ENCODE data around the gene PHF19.

Gene PHF19

DNA sequence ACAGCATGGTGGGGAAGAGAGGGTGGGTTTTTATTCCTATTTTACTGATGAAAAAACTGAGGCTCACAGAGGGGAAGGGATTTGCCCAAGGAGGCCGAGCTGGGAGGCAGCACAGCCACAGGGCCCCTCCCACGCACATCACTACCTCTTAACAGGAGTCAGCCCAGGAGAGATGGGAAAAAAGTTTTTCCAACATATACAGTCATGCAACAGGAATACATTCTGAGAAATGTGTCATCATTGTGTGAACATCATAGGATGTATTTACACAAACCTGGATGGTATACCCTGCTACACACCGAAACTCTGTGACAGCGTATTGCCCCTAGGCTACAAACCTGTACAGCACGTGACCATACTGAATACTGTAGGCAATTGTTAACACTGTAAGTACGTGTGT is 38.0 kb upstream of the PHF19 start:
- peak; percentile 26 for DNase-seq (ENCODE audit: low read depth)

DNA sequence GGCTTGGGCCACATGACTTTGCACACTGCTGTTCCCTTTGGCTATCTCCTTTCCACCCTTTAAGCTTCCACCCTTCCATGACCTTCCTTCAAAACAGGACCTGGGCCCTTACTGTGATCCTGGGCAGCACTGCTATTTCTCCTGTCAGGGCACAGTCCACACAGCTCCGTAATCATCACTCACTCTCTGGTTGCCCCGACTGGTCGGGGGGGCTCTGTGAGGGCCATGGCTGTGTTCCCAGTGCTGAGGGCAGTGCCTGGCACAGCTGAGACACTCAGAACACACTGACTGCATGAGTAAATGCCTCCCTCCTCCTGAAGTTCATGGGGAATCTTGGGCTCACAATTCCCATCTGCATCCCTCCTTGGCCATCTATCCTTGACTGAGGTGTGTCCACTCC is 37.4 kb upstream of the PHF19 start:
- DNase-seq (ENCODE audit: low read depth): no peak
- no peak overlapping the region for H3K4me3 ChIP-seq (ENCODE audit: low read depth, low read length)

More for the DNA sequence above, 38.0 kb upstream of the PHF19 start:
- no peak overlapping the region for H3K4me3 ChIP-seq (ENCODE audit: low read depth, low read length)

DNA sequence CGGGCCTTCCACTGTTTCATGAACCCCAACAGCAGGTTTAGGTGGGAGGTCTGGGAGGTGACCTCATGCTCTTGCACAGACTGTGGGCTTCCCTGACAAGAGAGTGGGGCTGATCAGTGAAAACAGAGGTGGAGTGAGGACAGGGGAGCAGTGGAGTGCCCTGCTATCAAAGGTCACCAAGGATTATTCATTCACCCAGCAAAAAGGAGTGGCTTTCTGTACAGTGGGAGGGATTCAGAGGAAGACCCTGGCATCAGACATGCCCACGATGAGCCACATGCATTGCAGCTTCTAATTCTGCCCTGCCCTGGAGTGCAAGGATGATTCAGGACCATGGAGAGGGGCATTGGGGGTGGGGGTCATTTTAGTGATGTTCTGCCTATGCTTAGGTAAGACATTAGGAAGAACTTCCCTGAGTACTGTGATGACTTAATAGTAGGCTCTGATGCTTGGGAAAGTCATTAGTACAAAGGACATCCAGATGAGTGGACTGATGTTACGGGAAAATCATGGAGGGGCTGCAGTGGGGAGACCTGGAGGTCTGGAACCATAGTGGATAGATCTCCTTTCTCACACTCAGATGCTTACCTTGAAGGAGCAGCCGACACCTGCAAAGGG is 36.8 kb upstream of the PHF19 start:
- no peak overlapping the region for H3K4me3 ChIP-seq (ENCODE audit: low read depth, low read length)
- no peak for DNase-seq (ENCODE audit: low read depth)

DNA sequence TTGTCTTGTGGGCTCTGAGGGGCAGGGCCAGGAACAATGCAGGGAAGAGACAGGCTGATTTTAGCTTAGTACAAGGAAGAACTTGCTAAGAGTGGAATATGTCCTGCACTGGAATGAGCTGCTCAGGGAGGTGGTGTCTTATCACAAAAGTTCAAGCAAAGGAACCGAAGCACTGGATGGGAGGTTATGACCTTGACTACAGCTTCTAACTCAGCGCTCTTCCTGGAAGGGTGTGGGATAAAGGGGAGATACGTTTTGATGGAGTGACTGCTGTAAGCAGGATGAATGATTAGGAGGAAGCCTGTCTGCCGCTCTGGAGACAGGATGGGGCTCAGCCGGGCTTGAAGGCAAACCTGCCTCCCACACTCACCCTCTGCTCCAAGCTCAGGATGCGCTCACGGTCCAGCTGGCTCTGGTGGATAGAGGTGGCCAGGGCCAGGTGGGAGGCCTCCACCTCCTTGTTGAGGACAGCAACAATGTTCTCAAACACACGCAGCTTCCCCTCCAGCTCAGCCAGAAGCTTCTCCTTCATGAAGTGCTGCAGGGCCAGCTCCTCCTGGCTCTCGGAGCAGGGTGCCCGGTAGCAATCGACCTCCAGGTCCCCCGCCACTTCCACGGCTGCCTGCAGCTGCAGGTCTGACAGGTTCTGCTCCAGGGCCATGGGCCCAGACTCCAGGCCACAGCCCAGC is 36.1 kb upstream of the PHF19 start:
- no peak for DNase-seq (ENCODE audit: low read depth)
- H3K4me3 ChIP-seq (ENCODE audit: low read depth, low read length): no peak overlapping the region

DNA sequence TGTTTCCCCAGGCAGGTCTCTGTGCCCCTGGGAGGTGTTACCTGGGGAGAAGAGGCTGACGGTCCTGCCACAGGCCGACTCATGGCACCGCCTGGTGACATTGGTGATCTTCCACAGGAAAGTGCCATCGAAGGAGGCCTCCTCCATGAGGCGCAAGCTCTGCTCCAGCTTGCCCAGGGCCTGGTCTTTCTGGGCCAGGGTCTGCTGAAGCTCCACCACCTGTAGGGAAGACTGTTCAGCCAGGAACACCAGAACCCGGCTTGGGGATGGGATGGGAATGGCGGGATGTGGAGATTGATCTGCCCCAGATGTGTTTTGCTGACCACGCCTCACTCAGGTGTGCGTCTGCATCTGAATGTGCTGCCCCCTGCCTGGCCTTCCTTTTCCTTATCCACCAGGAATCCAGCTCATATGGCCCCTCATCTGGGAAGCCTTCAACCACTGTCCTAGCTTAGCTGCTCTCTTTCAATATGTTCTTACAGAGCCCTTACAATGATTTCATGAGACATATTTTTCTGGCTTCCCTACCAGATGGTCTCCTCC is 34.4 kb upstream of the PHF19 start:
- no peak for DNase-seq (ENCODE audit: low read depth)
- H3K4me3 ChIP-seq (ENCODE audit: low read depth, low read length): no peak overlapping the region

DNA sequence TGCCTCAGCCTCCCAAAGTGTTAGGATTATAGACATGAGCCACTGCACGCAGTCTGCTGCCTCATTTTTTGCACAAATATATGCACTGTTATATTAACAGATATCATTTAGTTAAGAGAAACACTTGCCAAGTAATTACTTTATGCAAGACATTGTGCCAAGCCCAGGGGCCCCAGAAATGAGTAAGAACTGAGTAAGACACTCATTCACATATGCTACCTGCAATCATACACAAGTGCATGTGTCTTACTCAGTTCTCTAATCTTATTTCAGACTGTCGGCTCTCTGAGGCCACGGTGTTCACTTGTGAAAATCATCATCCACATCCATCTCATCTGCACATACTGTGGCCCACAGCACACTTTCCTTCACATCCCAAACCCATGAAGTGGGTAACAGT is 33.7 kb upstream of the PHF19 start:
- no peak for DNase-seq (ENCODE audit: low read depth)
- no peak overlapping the region for H3K4me3 ChIP-seq (ENCODE audit: low read depth, low read length)

DNA sequence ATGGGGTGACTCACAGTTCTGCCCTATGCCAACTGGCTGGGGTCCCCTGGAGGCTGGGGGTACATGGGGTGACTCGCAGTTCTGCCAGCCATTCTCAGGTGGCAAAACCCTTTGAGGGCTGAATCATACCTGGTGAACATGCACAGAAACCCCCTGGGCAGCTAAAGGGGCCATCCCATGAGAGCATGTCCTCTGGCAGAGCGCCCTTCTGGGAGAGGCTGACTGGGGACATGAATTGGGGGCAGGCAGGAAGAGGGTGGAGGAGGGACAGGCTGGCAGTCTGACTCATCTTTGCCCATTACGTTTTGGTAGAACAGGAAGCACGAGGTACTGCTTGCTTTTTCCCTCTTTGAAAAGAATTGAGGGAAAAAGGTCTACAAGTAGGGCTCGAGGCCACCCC is 32.9 kb upstream of the PHF19 start:
- no peak for DNase-seq (ENCODE audit: low read depth)

DNA sequence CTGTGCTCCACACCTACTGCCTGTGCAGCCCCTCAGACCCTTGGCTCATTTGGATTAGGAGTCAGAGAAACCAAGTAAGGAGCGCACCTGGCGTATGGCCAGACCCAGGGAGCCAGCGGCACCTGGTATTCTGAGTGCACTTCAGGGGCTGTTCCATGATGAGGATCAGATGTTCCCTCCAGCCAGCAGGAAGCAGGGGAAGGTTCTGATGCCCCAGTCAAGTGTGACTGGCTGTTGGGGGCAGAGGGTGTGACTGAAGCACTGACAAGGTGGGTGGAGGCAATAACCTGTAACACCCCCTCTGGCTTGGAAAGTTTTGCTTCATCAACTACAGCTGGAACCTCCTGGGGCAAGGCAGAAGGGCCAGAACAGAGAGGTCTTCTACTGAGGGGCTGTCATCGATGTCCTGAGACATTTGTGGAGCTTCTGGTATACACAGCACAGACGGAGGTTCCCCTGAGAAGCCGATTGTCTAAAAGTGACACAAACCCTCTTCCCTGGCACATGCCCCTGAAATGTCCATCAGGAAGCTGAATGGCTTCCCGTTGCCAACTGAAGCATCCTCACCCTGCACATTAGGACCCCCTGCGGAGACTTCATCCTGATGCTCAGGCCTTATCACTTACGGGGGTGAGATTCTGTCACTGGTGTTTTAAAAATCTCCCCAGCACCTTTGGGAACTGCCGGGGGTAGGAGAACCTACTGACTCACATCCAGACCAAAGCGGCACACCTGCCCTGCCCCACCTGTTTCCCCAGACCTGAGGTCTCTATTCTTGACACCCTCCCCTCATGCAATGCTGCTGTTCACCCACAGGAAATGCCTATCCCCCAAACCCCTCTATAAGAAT is 28.6 kb upstream of the PHF19 start:
- no peak overlapping the region for H3K4me3 ChIP-seq (ENCODE audit: low read depth, low read length)
- no peak for DNase-seq (ENCODE audit: low read depth)

More for the DNA sequence above, 32.9 kb upstream of the PHF19 start:
- H3K4me3 ChIP-seq (ENCODE audit: low read depth, low read length): no peak overlapping the region

DNA sequence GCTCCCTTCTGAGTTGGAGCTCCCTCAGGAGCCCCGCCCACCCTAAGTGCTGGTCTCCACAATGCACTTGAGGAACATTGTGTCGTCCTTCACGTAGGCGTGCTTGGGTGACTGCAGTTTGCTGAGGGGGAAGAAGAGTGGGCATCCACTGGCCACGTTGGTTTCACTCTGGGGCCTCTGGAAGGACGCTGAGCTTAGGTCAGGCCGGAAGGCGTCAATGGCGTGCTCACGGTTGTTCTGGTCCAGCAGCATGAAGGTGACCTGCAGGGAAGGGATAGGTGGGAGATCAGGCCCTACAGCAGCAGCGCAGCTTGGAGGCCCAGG is 28.0 kb upstream of the PHF19 start:
- no peak for DNase-seq (ENCODE audit: low read depth)
- H3K4me3 ChIP-seq (ENCODE audit: low read depth, low read length): no peak overlapping the region

DNA sequence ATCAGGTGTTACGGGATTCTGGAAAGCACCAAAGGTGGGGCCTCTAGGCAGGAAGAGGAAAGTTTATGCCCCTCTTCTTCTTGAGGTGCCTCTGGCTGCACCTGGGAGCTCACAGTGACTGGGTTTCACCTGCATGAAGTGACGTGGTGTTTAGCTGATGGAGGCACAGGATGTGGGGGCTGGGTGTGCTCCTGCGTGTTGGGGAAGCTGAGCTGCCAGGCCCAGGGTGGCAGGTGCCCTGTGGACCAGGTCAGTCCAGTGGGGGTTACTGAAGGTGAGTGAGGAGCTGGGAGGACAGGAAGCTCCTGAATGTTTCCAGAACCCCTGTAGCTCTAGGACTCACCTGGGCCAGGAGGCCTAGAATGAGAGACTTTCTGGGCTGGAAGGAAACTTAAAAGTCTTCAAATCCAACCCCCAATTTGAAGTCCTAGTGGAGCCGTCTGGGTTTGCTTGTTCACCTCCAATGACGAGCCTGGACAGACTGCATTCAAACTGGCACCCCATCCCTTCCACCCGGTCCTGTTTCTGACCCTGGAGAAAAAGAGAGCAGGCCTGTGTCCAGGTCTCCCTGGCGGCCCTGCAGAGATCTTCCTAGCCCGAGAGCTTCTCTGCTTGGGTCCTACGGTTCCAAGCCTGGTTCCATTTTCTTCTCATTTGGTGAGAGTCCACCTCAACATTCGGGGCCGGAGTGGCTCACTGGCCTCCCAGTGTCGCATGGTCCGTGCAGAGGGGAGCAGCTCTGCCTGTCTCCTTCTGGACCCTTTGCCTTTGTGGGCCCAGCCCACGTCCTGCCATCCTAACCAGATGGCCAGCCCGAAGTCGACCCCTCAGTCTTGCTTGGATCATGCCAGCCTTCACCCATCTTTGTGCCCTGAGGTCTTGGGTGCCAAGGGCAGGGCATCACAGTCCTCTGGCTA is 27.3 kb upstream of the PHF19 start:
- no peak overlapping the region for H3K4me3 ChIP-seq (ENCODE audit: low read depth, low read length)
- no peak for DNase-seq (ENCODE audit: low read depth)

DNA sequence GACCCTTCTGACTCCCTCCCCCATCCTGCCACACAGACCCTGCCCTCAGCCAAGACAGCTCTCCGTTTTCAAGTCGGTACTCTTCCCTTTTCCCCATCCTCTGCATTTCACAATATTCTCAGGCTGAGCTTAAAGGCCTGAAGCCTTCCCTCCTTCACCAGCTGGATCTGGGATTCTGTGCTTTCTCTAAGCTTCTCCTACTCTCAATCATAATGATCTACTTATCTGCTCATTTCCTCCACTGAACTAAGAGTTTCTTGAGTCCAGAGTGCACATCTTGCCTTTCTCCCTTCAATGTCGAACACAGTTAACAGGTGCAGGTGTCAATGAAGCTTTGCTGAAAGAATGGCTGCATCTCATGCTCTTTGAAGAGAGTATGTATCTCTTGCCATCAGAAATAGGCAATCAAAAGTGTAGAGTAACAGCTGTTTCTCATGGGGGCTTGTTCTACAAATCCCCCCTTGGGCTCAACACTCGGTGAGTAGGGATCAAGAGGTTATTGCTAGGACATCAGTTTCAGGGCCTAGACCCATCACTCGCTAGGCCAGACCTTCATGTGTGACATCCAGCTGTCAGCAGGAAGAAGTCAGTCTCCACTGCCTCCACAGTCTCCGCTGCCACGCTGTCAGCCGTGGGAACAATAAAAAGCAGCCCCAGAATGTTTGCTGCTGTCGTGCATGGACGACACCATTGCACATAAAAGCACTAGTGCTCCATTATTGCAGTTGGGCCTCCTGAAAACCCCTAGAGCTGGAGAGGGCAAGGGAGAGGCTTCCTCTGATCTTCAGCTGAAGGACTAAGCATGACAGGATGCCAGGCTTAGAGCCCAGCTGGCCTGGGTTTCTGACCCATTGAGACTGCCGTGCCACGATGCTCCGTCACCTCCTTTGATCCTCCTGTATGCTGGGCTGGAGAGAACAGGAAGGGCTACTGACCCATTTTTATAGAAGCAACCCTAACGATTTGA is 25.9 kb upstream of the PHF19 start:
- no peak for DNase-seq (ENCODE audit: low read depth)
- no peak overlapping the region for H3K4me3 ChIP-seq (ENCODE audit: low read depth, low read length)

DNA sequence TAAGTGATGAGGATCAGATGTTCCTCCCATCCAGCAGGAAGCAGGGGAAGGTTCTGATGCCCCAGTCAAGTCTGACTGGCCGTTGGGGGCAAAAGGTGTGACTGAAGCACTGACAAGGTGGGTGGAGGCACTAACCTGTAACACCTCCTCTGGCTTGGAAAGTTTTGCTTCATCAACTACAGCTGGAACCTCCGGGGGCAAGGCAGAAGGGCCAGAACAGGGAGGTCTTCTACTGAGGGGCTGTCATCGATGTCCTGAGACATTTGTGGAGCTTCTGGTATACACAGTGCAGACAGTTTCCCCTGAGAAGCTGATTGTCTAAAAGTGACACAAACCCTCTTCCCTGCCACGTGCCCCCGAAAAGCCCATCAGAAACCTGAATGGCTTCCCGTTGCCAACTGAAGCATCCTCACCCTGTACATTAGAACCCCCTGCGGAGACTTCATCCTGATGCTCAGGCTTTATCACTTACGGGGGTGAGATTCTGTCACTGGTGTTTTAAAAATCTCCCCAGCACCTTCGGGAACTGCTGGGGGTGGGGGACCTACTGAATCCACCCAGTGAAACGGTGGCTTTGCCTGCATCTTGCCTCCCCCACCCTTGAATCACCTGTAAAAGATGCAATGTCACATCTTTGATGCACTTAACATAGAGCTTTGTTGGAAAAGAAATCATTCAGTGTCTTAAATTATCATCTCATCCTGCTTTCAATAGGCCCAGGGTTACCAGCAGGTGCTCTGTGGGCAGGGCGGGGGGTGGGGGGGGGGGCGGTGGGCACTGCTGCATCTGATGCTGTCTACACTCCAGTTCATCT is 25.0 kb upstream of the PHF19 start:
- H3K4me3 ChIP-seq (ENCODE audit: low read depth, low read length): no peak overlapping the region
- DNase-seq (ENCODE audit: low read depth): no peak

DNA sequence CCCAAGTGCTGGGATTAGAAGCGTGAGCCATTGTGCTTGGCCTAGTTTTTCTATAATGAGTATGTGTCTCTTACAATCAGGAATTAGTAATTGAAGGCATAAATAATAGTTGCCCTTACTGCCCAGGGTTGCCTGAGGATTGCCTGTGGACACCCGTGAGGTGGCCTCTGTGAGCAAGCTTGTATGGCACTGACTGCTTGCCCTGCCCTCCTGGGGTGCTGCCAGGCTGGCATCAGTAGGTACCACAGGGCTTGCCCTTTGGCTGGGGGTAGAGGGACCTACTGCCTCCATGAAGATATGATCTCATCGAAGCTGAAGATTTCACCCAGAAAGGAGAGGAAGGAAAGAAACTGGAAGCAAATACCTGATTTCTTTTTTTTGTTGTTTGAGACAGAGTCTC is 23.8 kb upstream of the PHF19 start:
- H3K4me3 ChIP-seq (ENCODE audit: low read depth, low read length): no peak overlapping the region
- DNase-seq (ENCODE audit: low read depth): no peak

DNA sequence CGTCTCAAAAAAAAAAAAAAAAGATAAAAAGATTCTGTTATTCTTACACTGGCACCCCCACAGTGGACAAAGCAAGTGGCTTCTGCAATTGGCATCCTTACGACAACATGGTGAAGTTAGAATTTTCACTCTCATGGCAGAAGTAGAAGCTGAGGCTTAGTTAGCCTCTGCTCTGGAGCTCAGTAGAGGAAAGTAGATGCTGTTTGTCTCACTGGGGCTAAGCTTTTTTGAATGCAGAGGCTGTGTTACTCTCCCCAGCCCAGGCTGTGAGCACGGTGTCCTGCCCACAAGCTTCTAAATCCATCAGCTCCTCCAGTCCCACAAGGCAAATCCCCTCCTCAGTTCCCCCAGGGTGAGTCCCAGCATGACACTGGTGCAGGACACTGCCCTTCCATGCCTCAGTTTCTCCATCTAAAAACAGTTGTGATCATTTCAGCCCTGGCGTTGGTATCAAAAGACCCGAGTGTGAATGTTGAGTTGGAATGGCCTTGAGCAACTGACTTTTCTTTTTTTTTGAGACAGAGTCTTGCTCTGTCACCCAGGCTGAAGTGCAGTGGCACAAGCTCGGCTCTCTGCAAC is 22.6 kb upstream of the PHF19 start:
- no peak overlapping the region for H3K4me3 ChIP-seq (ENCODE audit: low read depth, low read length)
- DNase-seq (ENCODE audit: low read depth): no peak

DNA sequence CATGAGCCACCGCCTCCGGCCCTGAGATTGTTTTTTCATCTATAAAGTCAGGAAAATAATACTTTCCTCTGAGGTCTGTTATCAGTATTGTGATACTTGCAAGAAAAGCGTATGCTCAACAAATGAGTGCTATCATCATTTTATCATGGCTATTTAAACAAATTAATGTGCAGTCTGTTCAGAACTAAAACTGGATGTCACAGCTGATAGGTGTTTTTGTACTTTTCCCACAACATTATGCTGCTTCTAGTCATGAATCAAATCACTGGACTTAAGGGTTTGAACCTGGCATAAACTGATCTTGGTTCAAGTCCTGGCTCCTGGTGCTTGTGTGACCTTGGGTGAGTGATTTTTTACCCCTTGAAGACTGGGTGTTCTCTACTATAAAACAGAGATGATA is 21.4 kb upstream of the PHF19 start:
- no peak for DNase-seq (ENCODE audit: low read depth)
- H3K4me3 ChIP-seq (ENCODE audit: low read depth, low read length): no peak overlapping the region

DNA sequence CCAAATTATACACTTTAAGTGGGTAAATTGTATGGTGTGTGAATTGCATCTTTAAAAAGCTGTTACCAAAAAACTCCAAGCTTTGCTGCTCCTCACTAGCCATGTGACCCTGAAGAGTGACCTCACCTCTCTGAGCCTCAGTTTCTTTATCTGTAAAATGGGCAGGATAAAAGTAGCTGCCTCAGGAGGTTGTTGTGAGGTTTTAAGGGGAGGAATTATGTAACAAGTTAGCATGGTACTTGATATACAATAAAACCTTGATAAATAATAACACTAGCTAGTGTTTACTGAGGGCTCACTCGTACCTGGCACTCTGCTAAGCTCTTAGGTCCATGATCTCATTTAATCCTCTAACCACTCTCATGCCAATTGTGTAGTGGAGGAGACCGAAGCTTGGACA is 19.0 kb upstream of the PHF19 start:
- no peak overlapping the region for H3K4me3 ChIP-seq (ENCODE audit: low read depth, low read length)
- DNase-seq (ENCODE audit: low read depth): no peak
